HepG2 (cell line): ENCODE measurements around the gene NCOA4. TPM values are rescaled to one million over a fixed set of nuclear protein-coding genes. Genes with fewer than 3 reads are reported as not detected.

ENCODE experiments used
- ARID2 ChIP-seq: sonication (generic); formaldehyde crosslinking; IDR thresholded peaks from 2 replicates; pipeline ENCODE4 v1.8.1; 2022; ENCODE audit warnings: mild to moderate bottlenecking, missing genetic modification reagents, borderline replicate concordance
- BCL6 ChIP-seq: IDR thresholded peaks from 2 replicates; pipeline ENCODE4 v1.6.1; 2016; ENCODE audit warnings: missing genetic modification reagents, missing compliant biosample characterization
- CBFB ChIP-seq: sonication (generic); formaldehyde crosslinking; IDR thresholded peaks from 2 replicates; pipeline ENCODE4 v1.4.0; 2020; ENCODE audit warnings: missing genetic modification reagents
- CEBPZ ChIP-seq: IDR thresholded peaks from 2 replicates; pipeline ENCODE4 v1.6.1; 2012; ENCODE audit warnings: low read length, improper control_type of control experiment
- EED ChIP-seq: sonication (generic); formaldehyde crosslinking; IDR thresholded peaks from 2 replicates; pipeline ENCODE4 v1.5.0; 2020; ENCODE audit warnings: mild to moderate bottlenecking, missing genetic modification reagents
- KLF16 ChIP-seq, 2 experiments: sonication (generic) in 1 of 2; formaldehyde crosslinking in 1 of 2; IDR thresholded peaks; 2 replicates each; pipeline versions ENCODE4 v1.6.1 to v1.8.0; 2016 to 2023; ENCODE audit warnings: missing genetic modification reagents in 2 of 2, missing compliant biosample characterization in 1 of 2
- MEF2D ChIP-seq: sonication (generic); formaldehyde crosslinking; IDR thresholded peaks from 2 replicates; pipeline ENCODE4 v1.5.1; 2020; ENCODE audit warnings: mild to moderate bottlenecking, missing genetic modification reagents
- MLX ChIP-seq: IDR thresholded peaks from 2 replicates; pipeline ENCODE4 v1.6.1; 2016
- PAX8 ChIP-seq: sonication (generic); formaldehyde crosslinking; IDR thresholded peaks from 2 replicates; pipeline ENCODE4 v1.8.0; 2022; ENCODE audit warnings: mild to moderate bottlenecking, missing genetic modification reagents, borderline replicate concordance
- POLR2A ChIP-seq, 2 experiments: IDR thresholded peaks; 2 replicates each; pipeline ENCODE4 v1.6.1; 2011; ENCODE audit warnings: low read depth in 2 of 2, low read length in 2 of 2, mild to moderate bottlenecking in 1 of 2, moderate library complexity in 1 of 2; ENCODE audit not compliant: insufficient read depth in 1 of 2
- PREB ChIP-seq: sonication (generic); formaldehyde crosslinking; IDR thresholded peaks from 2 replicates; pipeline ENCODE4 v1.4.0; 2020; ENCODE audit warnings: missing genetic modification reagents
- RCOR2 ChIP-seq: IDR thresholded peaks from 2 replicates; pipeline ENCODE4 v1.6.1; 2016; ENCODE audit warnings: missing biosample characterization, missing genetic modification reagents
- SMARCC2 ChIP-seq: fragments of 450-650 bp; IDR thresholded peaks from 2 replicates; pipeline ENCODE4 v1.6.1; 2017; ENCODE audit warnings: antibody characterized with exemption, mild to moderate bottlenecking
- SNAPC2 ChIP-seq: sonication (generic); formaldehyde crosslinking; IDR thresholded peaks from 2 replicates; pipeline ENCODE4 v1.8.1; 2022; ENCODE audit warnings: mild to moderate bottlenecking, missing genetic modification reagents
- SP4 ChIP-seq: sonication (generic); formaldehyde crosslinking; IDR thresholded peaks from 2 replicates; pipeline ENCODE4 v1.8.1; 2023; ENCODE audit warnings: mild to moderate bottlenecking, missing genetic modification reagents
- ZBTB42 ChIP-seq: sonication (generic); formaldehyde crosslinking; IDR thresholded peaks from 2 replicates; pipeline ENCODE4 v1.5.0; 2020; ENCODE audit warnings: mild to moderate bottlenecking, missing genetic modification reagents
- ZNF121 ChIP-seq: sonication (generic); formaldehyde crosslinking; IDR thresholded peaks from 2 replicates; pipeline ENCODE4 v1.5.0; 2020; ENCODE audit warnings: mild to moderate bottlenecking, missing genetic modification reagents
- ZNF138 ChIP-seq: sonication (generic); formaldehyde crosslinking; IDR thresholded peaks from 2 replicates; pipeline ENCODE4 v1.5.0; 2020; ENCODE audit warnings: mild to moderate bottlenecking, low read depth, missing genetic modification reagents
- ZNF235 ChIP-seq: sonication (generic); formaldehyde crosslinking; IDR thresholded peaks from 2 replicates; pipeline ENCODE4 v1.8.1; 2023; ENCODE audit warnings: mild to moderate bottlenecking, missing genetic modification reagents, borderline replicate concordance
- ZNF3 ChIP-seq: IDR thresholded peaks from 2 replicates; pipeline ENCODE4 v1.7.0; 2017; ENCODE audit warnings: inconsistent platforms
- ZNF354B ChIP-seq: sonication (generic); formaldehyde crosslinking; IDR thresholded peaks from 2 replicates; pipeline ENCODE4 v1.8.0; 2022; ENCODE audit warnings: mild to moderate bottlenecking, missing genetic modification reagents
- ZNF552 ChIP-seq: sonication (generic); formaldehyde crosslinking; IDR thresholded peaks from 2 replicates; pipeline ENCODE4 v1.9.0; 2022; ENCODE audit warnings: missing genetic modification reagents, mild to moderate bottlenecking, borderline replicate concordance
- ZSCAN22 ChIP-seq: sonication (generic); formaldehyde crosslinking; IDR thresholded peaks from 2 replicates; pipeline ENCODE4 v1.4.0; 2020; ENCODE audit warnings: mild to moderate bottlenecking, missing genetic modification reagents
- polyA plus RNA-seq, 8 experiments: library from polyadenylated mRNA; depleted of rRNA in 3 of 8; stranded (reverse) in 7 of 8; unstranded in 1 of 8; fragments of >200 nt; fragmentation: Illumina TruSeq in 4 of 8; extraction: Trizol in 4 of 8; gene quantifications; 2 replicates each; pipeline versions ENCODE4 v1.2.1 to v1.2.3, GENCODE V29; 2011 to 2016; ENCODE audit warnings: low read depth in 4 of 8, missing spikeins in 1 of 8, mixed read lengths in 1 of 8; ENCODE audit not compliant: insufficient read depth in 1 of 8
- total RNA-seq, 5 experiments: library from RNA; depleted of rRNA; stranded (reverse); fragments of >200 nt; fragmentation: Illumina TruSeq; extraction: Trizol; gene quantifications; 2 replicates each; pipeline ENCODE4 v1.2.3, GENCODE V29; 2016; ENCODE audit warnings: low read depth in 1 of 5
- TF ChIP-seq, protein P1 (sequence below): sonication (generic); formaldehyde crosslinking; IDR thresholded peaks from 2 replicates; pipeline ENCODE4 v1.4.0; 2020; ENCODE audit warnings: mild to moderate bottlenecking, missing genetic modification reagents
- TF ChIP-seq, protein P2 (sequence below): sonication (generic); formaldehyde crosslinking; IDR thresholded peaks from 2 replicates; pipeline ENCODE4 v1.4.0; 2020; ENCODE audit warnings: missing genetic modification reagents, low read depth, mild to moderate bottlenecking, borderline replicate concordance

NCOA4 gene
- total and polyA plus RNA-seq, 2 of the 13 experiments (the other 11 are each of a cell fraction or from before 2014, with no cell fraction given): 306 to 400 TPM

- no peak for TF ChIP-seq SNAPC2 (CRISPR knock-in tag)
- peak in 1 of 2 experiments; percentile 19; a peak in 1 of 4 replicates for TF ChIP-seq POLR2A (IDR thresholded peaks at IDR 0.05; ENCODE audit: insufficient read depth in 1 of 2, low read depth in 2 of 2, low read length in 2 of 2)
- TF ChIP-seq ZNF3 (CRISPR knock-in tag): no peak
- TF ChIP-seq, protein P1, sequence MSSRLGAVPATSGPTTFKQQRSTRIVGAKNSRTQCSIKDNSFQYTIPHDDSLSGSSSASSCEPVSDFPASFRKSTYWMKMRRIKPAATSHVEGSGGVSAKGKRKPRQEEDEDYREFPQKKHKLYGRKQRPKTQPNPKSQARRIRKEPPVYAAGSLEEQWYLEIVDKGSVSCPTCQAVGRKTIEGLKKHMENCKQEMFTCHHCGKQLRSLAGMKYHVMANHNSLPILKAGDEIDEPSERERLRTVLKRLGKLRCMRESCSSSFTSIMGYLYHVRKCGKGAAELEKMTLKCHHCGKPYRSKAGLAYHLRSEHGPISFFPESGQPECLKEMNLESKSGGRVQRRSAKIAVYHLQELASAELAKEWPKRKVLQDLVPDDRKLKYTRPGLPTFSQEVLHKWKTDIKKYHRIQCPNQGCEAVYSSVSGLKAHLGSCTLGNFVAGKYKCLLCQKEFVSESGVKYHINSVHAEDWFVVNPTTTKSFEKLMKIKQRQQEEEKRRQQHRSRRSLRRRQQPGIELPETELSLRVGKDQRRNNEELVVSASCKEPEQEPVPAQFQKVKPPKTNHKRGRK (CRISPR knock-in tag): no peak
- no peak for TF ChIP-seq ZNF235
- TF ChIP-seq ZSCAN22 (CRISPR knock-in tag): no peak
- TF ChIP-seq, protein P2, sequence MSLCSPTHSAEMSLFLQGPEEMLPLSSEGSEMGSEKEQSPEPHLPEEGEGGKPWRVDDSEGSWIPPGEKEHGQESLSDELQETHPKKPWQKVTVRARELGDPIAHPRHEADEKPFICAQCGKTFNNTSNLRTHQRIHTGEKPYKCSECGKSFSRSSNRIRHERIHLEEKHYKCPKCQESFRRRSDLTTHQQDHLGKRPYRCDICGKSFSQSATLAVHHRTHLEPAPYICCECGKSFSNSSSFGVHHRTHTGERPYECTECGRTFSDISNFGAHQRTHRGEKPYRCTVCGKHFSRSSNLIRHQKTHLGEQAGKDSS (CRISPR knock-in tag): no peak
- no peak for TF ChIP-seq SMARCC2
- no peak for TF ChIP-seq SP4 (CRISPR knock-in tag)
- no peak for TF ChIP-seq RCOR2 (CRISPR knock-in tag)
- TF ChIP-seq CBFB: no peak
- peak; percentile 2; the same call in 1 of the 2 replicates for TF ChIP-seq ARID2 (CRISPR knock-in tag)
- no peak for TF ChIP-seq KLF16 (CRISPR knock-in tag; IDR thresholded peaks at IDR 0.05)
- TF ChIP-seq MLX (CRISPR knock-in tag): no peak
- no peak for TF ChIP-seq EED (CRISPR knock-in tag)
- TF ChIP-seq ZNF354B (CRISPR knock-in tag): no peak
- TF ChIP-seq ZNF552 (CRISPR knock-in tag): no peak
- no peak for TF ChIP-seq PREB
- no peak for TF ChIP-seq BCL6 (CRISPR knock-in tag)
- TF ChIP-seq CEBPZ: no peak
- TF ChIP-seq MEF2D (CRISPR knock-in tag): 0 out of 2 replicates have a peak, but pooled peaks have one; percentile 4
- no peak for TF ChIP-seq ZNF121 (CRISPR knock-in tag)
- no peak for TF ChIP-seq PAX8 (CRISPR knock-in tag)
- TF ChIP-seq ZBTB42 (CRISPR knock-in tag): 0 out of 2 replicates have a peak, but pooled peaks have one; percentile 35
- TF ChIP-seq ZNF138 (CRISPR knock-in tag): no peak
Observed at GRCh38 chr10:46052791-46053375, 22.5 kb upstream of the NCOA4 start (continued).
